ENCODE results near the gene CUX1. TPM values are rescaled to one million over a fixed set of nuclear protein-coding genes. Genes with fewer than 3 reads are reported as not detected.

The CUX1 gene
- total and polyA plus RNA-seq, 10 of the 15 experiments (the other 5 are each of a cell fraction or from before 2014, with no cell fraction given): 6.1 to 48.6 (median 25.9) TPM

- intact Hi-C loops (cut with micrococcal nuclease; ENCODE audit: unreplicated experiment) (no loop called here), in situ Hi-C loops (cut with MboI) (loop anchor here (25.0 kb wide), 1 partner anchor 904 kb away; the partner anchor contains the start of gene COL26A1)
- no peaks in the 10 kb centered on the region for H3K4me1 ChIP-seq (ENCODE audit: control insufficient read depth, insufficient read depth, low read length)
- H3K4me2 ChIP-seq (ENCODE audit: control insufficient read depth, insufficient read depth): no peak overlapping the region
- H3K27ac ChIP-seq (ENCODE audit: control insufficient read depth, insufficient read depth): no peak overlapping the region
- DNase-seq (ENCODE audit: low read depth, low spot score) (no peak), ATAC-seq (no peak), FAIRE-seq (no peak)
- H3K27me3 ChIP-seq (replicated peaks in 1 of 2; ENCODE audit: control insufficient read depth in 2 of 2, insufficient read depth in 2 of 2, low read length in 1 of 2): no peaks in the 10 kb centered on the region; a peak in 1 of 4 replicates
- TF ChIP-seq NFYB (IDR thresholded peaks at IDR 0.05; ENCODE audit: insufficient read depth, low read depth, low read length): no peak
- TF ChIP-seq WRNIP1 (IDR thresholded peaks at IDR 0.05; ENCODE audit: borderline replicate concordance, low read depth, low read length): no peak
- no peak for TF ChIP-seq SP1 (IDR thresholded peaks at IDR 0.05; ENCODE audit: low read depth, low read length)
- TF ChIP-seq ZNF217 (IDR thresholded peaks at IDR 0.05): no peak
- no peak for TF ChIP-seq NBN (IDR thresholded peaks at IDR 0.05)
- 55% methylated on average over 14 of the region's 14 CpGs for WGBS (ENCODE audit: insufficient coverage, insufficient replicate concordance, low lambda C conversion rate, missing lambda C conversion rate)
- ChIA-PET CTCF (no interaction called here), RAD21 (ENCODE audit: unreplicated experiment) (no interaction called here), POLR2A (no interaction called here), SMC1A (ENCODE audit: uncharacterized antibody, unreplicated experiment) (no interaction called here)
- no peaks in the 10 kb centered on the region for H3K36me3 ChIP-seq (ENCODE audit: control insufficient read depth in 2 of 2, insufficient read depth in 2 of 2, low read length in 1 of 2)
- no TSS peak for BruUV-seq (replicated peaks)
- H3K4me3 ChIP-seq: no peak overlapping the region
- H3K79me2 ChIP-seq (ENCODE audit: control insufficient read depth, insufficient read depth, low read length): no peaks in the 10 kb centered on the region
- no peaks in the 10 kb centered on the region for H4K20me1 ChIP-seq (ENCODE audit: control insufficient read depth, insufficient read depth)
- no peak overlapping the region for H3K9ac ChIP-seq (ENCODE audit: control insufficient read depth, insufficient read depth, low read length)
- no peaks in the 10 kb centered on the region for H3K9me3 ChIP-seq (replicated peaks; ENCODE audit: control insufficient read depth, insufficient read depth, low read length)
- no peak overlapping the region for H2AFZ ChIP-seq (ENCODE audit: control insufficient read depth, low read depth, low read length)
Measured at GRCh38 chr7:102266541-102266940, 449.1 kb downstream of the CUX1 start.

DNA sequence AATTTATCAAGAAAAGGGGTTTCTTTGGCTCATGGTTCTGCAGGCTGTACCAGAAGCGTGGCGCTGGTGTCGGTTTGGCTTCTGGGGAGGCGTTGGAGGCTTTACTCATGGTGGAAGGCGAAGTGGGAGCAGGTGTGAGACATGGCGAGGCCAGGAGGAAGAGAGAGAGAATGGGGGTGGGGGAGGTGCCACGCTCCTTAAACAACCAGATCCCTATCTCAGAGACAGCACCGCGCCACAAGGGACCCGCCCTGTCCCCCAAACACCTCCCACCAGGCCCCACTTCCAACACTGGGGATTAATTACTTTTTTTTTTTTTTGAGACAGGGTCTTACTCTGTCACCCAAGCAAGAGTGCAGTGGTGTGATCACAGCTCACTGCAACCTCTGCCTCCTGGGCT lies 451.2 kb downstream of the CUX1 start:
- Histone ChIP-seq H3K4me2 (ENCODE audit: control insufficient read depth, insufficient read depth) (no peak overlapping the region), H3K27ac (ENCODE audit: control insufficient read depth, insufficient read depth) (no peak overlapping the region), H3K9me3 (replicated peaks; ENCODE audit: control insufficient read depth, insufficient read depth, low read length) (no peaks in the 10 kb centered on the region), H3K27me3 (replicated peaks in 1 of 2; ENCODE audit: control insufficient read depth in 2 of 2, insufficient read depth in 2 of 2, low read length in 1 of 2) (no peaks in the 10 kb centered on the region; a peak in 1 of 4 replicates), H3K4me1 (ENCODE audit: control insufficient read depth, insufficient read depth, low read length) (no peaks in the 10 kb centered on the region), H3K9ac (ENCODE audit: control insufficient read depth, insufficient read depth, low read length) (no peak overlapping the region), H4K20me1 (ENCODE audit: control insufficient read depth, insufficient read depth) (no peaks in the 10 kb centered on the region), H2AFZ (ENCODE audit: control insufficient read depth, low read depth, low read length) (no peak overlapping the region), H3K79me2 (ENCODE audit: control insufficient read depth, insufficient read depth, low read length) (no peaks in the 10 kb centered on the region), H3K4me3 (no peak overlapping the region), H3K36me3 (ENCODE audit: control insufficient read depth in 2 of 2, insufficient read depth in 2 of 2, low read length in 1 of 2) (no peaks in the 10 kb centered on the region)
- intact Hi-C loops (cut with micrococcal nuclease; ENCODE audit: unreplicated experiment): no loop called here
- no peak for DNase-seq (ENCODE audit: low read depth, low spot score)
- ChIA-PET CTCF (interaction anchor here (0.6 to 0.9 kb wide), 4 partner anchors 410 to 725 kb away, joined by 3 to 5 read pairs (median 3); no protein-coding TSS in a partner anchor), POLR2A (interaction anchor here (0.7 kb wide), 1 partner anchor 719 kb away, joined by 3 read pairs; no protein-coding TSS in a partner anchor), RAD21 (ENCODE audit: unreplicated experiment) (interaction anchor here (3.6 kb wide), 1 partner anchor 726 kb away, joined by 17 read pairs; no protein-coding TSS in a partner anchor), SMC1A (ENCODE audit: uncharacterized antibody, unreplicated experiment) (no interaction called here)
- ATAC-seq: no peak
- no TSS peak for BruUV-seq (replicated peaks)
- in situ Hi-C loops (cut with MboI): loop anchor here (25.0 kb wide), 1 partner anchor 906 kb away; the partner anchor contains the start of gene COL26A1
- WGBS (ENCODE audit: insufficient coverage, insufficient replicate concordance, low lambda C conversion rate, missing lambda C conversion rate): 73% methylated on average over 10 of the region's 10 CpGs
- no peak for FAIRE-seq
- TF ChIP-seq KAT2A (conservative IDR thresholded peaks at IDR 0.05; ENCODE audit: control insufficient read depth, low read depth, low read length) (no peak), ZNF384 (IDR thresholded peaks at IDR 0.05; ENCODE audit: borderline replicate concordance, low read depth, low read length) (no peak), ATF2 (IDR thresholded peaks at IDR 0.05; ENCODE audit: low read length) (no peak)
- TF ChIP-seq, protein P1, sequence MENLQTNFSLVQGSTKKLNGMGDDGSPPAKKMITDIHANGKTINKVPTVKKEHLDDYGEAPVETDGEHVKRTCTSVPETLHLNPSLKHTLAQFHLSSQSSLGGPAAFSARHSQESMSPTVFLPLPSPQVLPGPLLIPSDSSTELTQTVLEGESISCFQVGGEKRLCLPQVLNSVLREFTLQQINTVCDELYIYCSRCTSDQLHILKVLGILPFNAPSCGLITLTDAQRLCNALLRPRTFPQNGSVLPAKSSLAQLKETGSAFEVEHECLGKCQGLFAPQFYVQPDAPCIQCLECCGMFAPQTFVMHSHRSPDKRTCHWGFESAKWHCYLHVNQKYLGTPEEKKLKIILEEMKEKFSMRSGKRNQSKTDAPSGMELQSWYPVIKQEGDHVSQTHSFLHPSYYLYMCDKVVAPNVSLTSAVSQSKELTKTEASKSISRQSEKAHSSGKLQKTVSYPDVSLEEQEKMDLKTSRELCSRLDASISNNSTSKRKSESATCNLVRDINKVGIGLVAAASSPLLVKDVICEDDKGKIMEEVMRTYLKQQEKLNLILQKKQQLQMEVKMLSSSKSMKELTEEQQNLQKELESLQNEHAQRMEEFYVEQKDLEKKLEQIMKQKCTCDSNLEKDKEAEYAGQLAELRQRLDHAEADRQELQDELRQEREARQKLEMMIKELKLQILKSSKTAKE (IDR thresholded peaks at IDR 0.05; ENCODE audit: low read depth, poor library complexity, severe bottlenecking): no peak
- TF ChIP-seq, protein P2, sequence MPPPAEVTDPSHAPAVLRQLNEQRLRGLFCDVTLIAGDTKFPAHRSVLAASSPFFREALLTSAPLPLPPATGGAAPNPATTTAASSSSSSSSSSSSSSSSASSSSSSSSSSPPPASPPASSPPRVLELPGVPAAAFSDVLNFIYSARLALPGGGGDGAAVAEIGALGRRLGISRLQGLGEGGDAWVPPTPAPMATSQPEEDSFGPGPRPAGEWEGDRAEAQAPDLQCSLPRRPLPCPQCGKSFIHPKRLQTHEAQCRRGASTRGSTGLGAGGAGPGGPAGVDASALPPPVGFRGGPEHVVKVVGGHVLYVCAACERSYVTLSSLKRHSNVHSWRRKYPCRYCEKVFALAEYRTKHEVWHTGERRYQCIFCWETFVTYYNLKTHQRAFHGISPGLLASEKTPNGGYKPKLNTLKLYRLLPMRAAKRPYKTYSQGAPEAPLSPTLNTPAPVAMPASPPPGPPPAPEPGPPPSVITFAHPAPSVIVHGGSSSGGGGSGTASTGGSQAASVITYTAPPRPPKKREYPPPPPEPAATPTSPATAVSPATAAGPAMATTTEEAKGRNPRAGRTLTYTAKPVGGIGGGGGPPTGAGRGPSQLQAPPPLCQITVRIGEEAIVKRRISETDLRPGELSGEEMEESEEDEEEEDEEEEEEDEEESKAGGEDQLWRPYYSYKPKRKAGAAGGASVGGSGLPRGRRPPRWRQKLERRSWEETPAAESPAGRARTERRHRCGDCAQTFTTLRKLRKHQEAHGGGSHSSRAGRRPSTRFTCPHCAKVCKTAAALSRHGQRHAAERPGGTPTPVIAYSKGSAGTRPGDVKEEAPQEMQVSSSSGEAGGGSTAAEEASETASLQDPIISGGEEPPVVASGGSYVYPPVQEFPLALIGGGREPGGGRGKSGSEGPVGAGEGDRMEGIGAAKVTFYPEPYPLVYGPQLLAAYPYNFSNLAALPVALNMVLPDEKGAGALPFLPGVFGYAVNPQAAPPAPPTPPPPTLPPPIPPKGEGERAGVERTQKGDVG (CRISPR knock-in tag; IDR thresholded peaks at IDR 0.05): no peak
